Measurements from ENCODE around the gene SDK2. TPM values are rescaled to one million over a fixed set of nuclear protein-coding genes. Genes with fewer than 3 reads are reported as not detected.

Gene SDK2
- total RNA-seq, 1 donor from 2014 or later, result 31.2 TPM

DNA sequence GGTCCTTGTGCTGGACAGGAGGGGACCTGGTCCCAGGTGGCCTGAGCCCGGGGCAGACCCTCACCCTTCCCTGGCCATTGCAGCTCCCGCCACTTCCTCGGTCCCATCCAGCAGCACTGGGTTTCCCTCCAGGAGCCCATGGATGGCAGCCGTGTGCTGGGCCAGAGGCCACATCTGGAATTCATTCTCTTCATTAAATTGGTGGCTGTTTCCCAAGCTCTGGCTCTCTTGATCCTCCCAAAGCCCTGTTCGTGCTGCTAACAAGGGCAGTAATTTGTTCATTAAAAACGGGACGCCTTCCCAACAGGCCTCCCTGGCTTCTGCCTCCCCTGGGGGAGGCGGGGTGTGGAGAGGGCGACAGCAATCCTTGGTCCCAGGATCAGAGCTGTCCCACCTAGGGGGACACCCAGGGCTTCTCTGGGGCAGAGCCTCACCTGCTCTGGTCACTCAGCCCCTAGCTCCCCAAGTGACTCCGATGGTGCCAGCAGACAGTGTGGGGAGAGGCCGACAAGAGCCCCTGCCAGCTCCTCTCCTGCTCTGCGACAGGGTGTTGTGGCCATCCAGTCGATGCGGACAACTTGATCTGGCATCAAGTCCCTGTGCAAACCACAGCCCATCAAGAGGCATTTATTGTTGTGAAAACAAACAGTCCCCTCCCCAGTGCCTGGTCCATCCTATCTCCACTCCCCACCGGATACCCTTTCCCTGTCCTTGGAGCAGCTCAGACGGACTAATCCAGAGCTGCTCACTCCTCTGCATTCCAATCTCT, 44.0 kb downstream of the SDK2 start:
- H3K36me3 Mint-ChIP-seq (ENCODE audit: low read depth), result peaks cover 9% of the 10 kb centered on the region
- no peak for DNase-seq (ENCODE audit: low read depth, low spot score)
- no peak overlapping the region for H3K4me3 Mint-ChIP-seq
- H3K4me1 Mint-ChIP-seq, result peaks cover 35% of the 10 kb centered on the region
- TF ChIP-seq, protein P1, sequence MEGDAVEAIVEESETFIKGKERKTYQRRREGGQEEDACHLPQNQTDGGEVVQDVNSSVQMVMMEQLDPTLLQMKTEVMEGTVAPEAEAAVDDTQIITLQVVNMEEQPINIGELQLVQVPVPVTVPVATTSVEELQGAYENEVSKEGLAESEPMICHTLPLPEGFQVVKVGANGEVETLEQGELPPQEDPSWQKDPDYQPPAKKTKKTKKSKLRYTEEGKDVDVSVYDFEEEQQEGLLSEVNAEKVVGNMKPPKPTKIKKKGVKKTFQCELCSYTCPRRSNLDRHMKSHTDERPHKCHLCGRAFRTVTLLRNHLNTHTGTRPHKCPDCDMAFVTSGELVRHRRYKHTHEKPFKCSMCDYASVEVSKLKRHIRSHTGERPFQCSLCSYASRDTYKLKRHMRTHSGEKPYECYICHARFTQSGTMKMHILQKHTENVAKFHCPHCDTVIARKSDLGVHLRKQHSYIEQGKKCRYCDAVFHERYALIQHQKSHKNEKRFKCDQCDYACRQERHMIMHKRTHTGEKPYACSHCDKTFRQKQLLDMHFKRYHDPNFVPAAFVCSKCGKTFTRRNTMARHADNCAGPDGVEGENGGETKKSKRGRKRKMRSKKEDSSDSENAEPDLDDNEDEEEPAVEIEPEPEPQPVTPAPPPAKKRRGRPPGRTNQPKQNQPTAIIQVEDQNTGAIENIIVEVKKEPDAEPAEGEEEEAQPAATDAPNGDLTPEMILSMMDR (conservative IDR thresholded peaks at IDR 0.05), result no peak
- peaks cover 3% of the 10 kb centered on the region for H3K9me3 Mint-ChIP-seq
- peak overlapping the region; percentile 27 for H3K27ac Mint-ChIP-seq (ENCODE audit: unreplicated experiment)
- H3K27me3 Mint-ChIP-seq (ENCODE audit: low read depth), result no peaks in the 10 kb centered on the region

DNA sequence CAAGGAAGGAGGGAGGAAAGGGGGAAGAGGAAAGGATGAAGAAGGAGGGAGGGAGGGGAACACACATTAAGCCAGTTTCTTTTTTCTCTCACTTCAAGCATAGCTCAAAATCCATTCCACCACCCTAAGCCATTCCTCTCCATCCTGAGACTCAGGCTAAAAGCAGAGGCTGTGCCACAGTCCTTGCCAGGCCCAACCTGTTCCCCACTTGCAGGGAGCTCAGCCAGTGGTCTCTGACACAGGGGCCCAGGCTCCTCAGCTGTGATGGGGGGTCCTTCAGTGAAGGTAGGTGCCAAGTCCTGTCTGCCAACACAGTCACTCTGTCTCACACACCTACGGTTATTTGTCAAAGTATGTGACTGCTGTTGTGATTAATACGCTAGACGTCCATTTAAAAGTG, 44.6 kb downstream of the SDK2 start:
- peaks cover 3% of the 10 kb centered on the region for H3K36me3 Mint-ChIP-seq (ENCODE audit: low read depth)

DNA sequence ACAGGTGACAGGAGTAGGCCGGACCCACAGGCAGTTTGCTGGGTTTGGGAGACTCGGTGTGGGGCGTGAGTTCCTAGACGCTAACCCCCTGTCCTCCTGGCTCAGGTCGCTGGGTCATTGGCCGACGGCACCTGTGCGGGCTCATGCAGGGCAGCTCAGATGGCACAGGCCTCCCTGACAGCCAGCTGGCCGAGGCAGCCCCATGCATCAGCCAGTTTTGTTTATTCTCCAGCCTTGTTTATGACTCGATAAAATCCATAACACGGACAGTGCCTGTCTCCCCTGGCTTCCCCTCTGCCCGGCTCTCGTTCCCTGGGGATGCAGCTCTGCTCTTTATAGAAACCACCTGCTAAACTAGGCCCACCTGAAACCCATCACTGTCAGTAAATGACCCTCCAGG, 46.0 kb downstream of the SDK2 start:
- no peak for DNase-seq (ENCODE audit: low read depth, low spot score)
- peaks cover 34% of the 10 kb centered on the region for H3K4me1 Mint-ChIP-seq
- H3K4me3 Mint-ChIP-seq, result no peak overlapping the region
- H3K27ac Mint-ChIP-seq (ENCODE audit: unreplicated experiment), result no peak overlapping the region
- H3K9me3 Mint-ChIP-seq, result no peaks in the 10 kb centered on the region
- H3K36me3 Mint-ChIP-seq (ENCODE audit: low read depth), result no peaks in the 10 kb centered on the region
- H3K27me3 Mint-ChIP-seq (ENCODE audit: low read depth), result no peaks in the 10 kb centered on the region
- TF ChIP-seq, protein P1 (conservative IDR thresholded peaks at IDR 0.05), result no peak

More for the DNA sequence above, 44.6 kb downstream of the SDK2 start:
- TF ChIP-seq, protein P1 (conservative IDR thresholded peaks at IDR 0.05), result no peak
- Mint-ChIP-seq H3K9me3 (no peaks in the 10 kb centered on the region), H3K4me3 (no peak overlapping the region), H3K27ac (ENCODE audit: unreplicated experiment) (no peak overlapping the region), H3K4me1 (peaks cover 34% of the 10 kb centered on the region), H3K27me3 (ENCODE audit: low read depth) (no peaks in the 10 kb centered on the region)
- DNase-seq (ENCODE audit: low read depth, low spot score), result no peak

DNA sequence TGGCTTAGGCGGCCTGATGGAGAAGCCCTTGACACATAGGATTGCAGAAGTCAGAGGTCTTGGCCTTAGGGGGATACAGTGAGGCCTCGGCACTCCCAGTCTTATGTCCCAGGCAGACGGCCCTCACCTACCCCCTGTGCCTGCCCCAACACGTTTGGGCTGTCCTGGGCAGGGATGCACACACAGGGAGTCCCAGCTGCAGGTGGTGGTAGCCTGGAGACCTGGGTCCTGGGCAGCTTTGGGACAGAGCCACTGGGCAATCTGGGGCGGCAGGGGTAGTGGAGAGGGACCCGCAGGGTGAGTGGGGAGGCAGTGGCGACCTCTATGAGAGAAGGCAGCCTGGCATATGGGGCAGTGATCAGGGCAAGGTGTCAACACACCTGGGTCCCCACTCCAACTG, 48.3 kb downstream of the SDK2 start:
- Mint-ChIP-seq H3K4me1 (peaks cover 34% of the 10 kb centered on the region), H3K9me3 (no peaks in the 10 kb centered on the region), H3K27me3 (ENCODE audit: low read depth) (no peaks in the 10 kb centered on the region), H3K36me3 (ENCODE audit: low read depth) (no peaks in the 10 kb centered on the region), H3K27ac (ENCODE audit: unreplicated experiment) (peak overlapping the region; percentile 50), H3K4me3 (no peak overlapping the region)
- DNase-seq (ENCODE audit: low read depth, low spot score), result no peak
- TF ChIP-seq, protein P1 (conservative IDR thresholded peaks at IDR 0.05), result no peak

DNA sequence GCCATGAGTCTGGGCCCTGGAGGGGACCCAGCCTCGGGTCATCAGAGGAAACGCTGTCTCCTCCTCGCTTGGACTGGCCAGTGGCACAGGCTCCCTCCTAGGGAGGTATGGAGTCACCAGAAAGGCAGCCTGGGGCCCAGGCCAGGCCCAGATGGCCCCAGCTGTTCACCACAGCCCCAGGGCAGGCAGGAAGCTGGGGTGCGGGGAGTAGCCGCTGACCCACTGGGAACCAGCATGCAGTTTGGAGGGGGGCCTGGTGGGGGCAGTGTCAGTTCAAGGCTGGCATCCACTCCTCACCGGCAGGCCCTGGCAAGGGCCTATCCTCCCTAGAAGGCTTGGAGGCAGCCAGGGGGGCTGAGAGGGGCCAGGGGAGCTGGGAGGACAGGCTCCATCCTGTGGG, 48.8 kb downstream of the SDK2 start:
- DNase-seq (ENCODE audit: low read depth, low spot score), result peak; percentile 71
- Mint-ChIP-seq H3K4me1 (peaks cover 34% of the 10 kb centered on the region), H3K9me3 (no peaks in the 10 kb centered on the region), H3K27ac (ENCODE audit: unreplicated experiment) (no peak overlapping the region), H3K4me3 (no peak overlapping the region), H3K36me3 (ENCODE audit: low read depth) (no peaks in the 10 kb centered on the region), H3K27me3 (ENCODE audit: low read depth) (no peaks in the 10 kb centered on the region)
- TF ChIP-seq, protein P1 (conservative IDR thresholded peaks at IDR 0.05), result peak; percentile 64
